Activated CD4-positive, alpha-beta T cell treated with anti-CD3 and anti-CD28 coated beads, Interleukin-2, amount 10 ng/mL, durations not matched to agents 7 days and 5 days (primary cell): ENCODE results near the gene BRSK2. TPM values are rescaled to one million over a fixed set of nuclear protein-coding genes. Genes with fewer than 3 reads are reported as not detected.

Source experiments
- CTCF ChIA-PET: fragments of 350-600 bp; sonication (Branson Sonifier 250); formaldehyde crosslinking; loops from one replicate; lab custom pipeline; 2021; ENCODE audit warnings: antibody characterized with exemption; lab: Charles Lee
- POLR2A ChIA-PET: fragments of 350-600 bp; sonication (Branson Sonifier 250); formaldehyde crosslinking; loops from one replicate; lab custom pipeline; 2021; ENCODE audit warnings: antibody characterized with exemption; lab: Charles Lee
- DNase-seq: peaks from one replicate; pipeline ENCODE4 v3.0.0-alpha.2; 2020
- H3K27ac Mint-ChIP-seq: one replicate; pipeline ENCODE4 v1.8.0; 2021; ENCODE audit warnings: mild to moderate bottlenecking, moderate library complexity, mixed read lengths
- H3K27me3 Mint-ChIP-seq: one replicate; pipeline ENCODE4 v1.8.0; 2021; ENCODE audit warnings: mixed read lengths
- H3K36me3 Mint-ChIP-seq: one replicate; pipeline ENCODE4 v1.8.0; 2021; ENCODE audit warnings: low read depth, mixed read lengths
- H3K4me1 Mint-ChIP-seq: one replicate; pipeline ENCODE4 v1.8.0; 2021; ENCODE audit warnings: mixed read lengths
- H3K4me3 Mint-ChIP-seq: one replicate; pipeline ENCODE4 v1.8.0; 2021; ENCODE audit warnings: mild to moderate bottlenecking, moderate library complexity, mixed read lengths
- H3K9me3 Mint-ChIP-seq: one replicate; pipeline ENCODE4 v1.8.0; 2021; ENCODE audit warnings: mixed read lengths
- total RNA-seq, 2 experiments: library from RNA; stranded (reverse); gene quantifications; one replicate each; pipeline ENCODE4 v1.2.3, GENCODE V29; 2021

Gene BRSK2
- total RNA-seq, 2 experiments from 2014 or later = not detected

- CTCF ChIA-PET = no interaction called here
- POLR2A ChIA-PET = no interaction called here
- no peak for DNase-seq
- Mint-ChIP-seq H3K27ac (no peak overlapping the region), H3K4me1 (no peaks in the 10 kb centered on the region), H3K36me3 (no peaks in the 10 kb centered on the region), H3K4me3 (no peak overlapping the region), H3K9me3 (no peaks in the 10 kb centered on the region), H3K27me3 (peaks cover 2% of the 10 kb centered on the region)
Observed at GRCh38 chr11:1373536-1374214, 16.1 kb upstream of the BRSK2 start.

- DNase-seq = no peak
- Mint-ChIP-seq H3K9me3 (no peaks in the 10 kb centered on the region), H3K4me1 (no peaks in the 10 kb centered on the region), H3K36me3 (no peaks in the 10 kb centered on the region), H3K4me3 (no peak overlapping the region), H3K27ac (no peak overlapping the region), H3K27me3 (peaks cover 2% of the 10 kb centered on the region)
- ChIA-PET POLR2A (no interaction called here), CTCF (no interaction called here)
Observed at GRCh38 chr11:1375161-1375954, 14.4 kb upstream of the BRSK2 start.

- no peak for DNase-seq
- Mint-ChIP-seq H3K36me3 (no peaks in the 10 kb centered on the region), H3K9me3 (no peaks in the 10 kb centered on the region), H3K27ac (no peak overlapping the region), H3K4me3 (no peak overlapping the region), H3K4me1 (no peaks in the 10 kb centered on the region), H3K27me3 (peaks cover 2% of the 10 kb centered on the region)
- ChIA-PET CTCF (no interaction called here), POLR2A (no interaction called here)
Observed at GRCh38 chr11:1375955-1376258, 13.8 kb upstream of the BRSK2 start.

- Mint-ChIP-seq H3K4me1 (peaks cover under 1% of the 10 kb centered on the region), H3K9me3 (no peaks in the 10 kb centered on the region), H3K27ac (no peak overlapping the region), H3K36me3 (no peaks in the 10 kb centered on the region), H3K27me3 (peaks cover 5% of the 10 kb centered on the region), H3K4me3 (no peak overlapping the region)
- ChIA-PET POLR2A (no interaction called here), CTCF (no interaction called here)
- DNase-seq = no peak
Observed at GRCh38 chr11:1377231-1377780, 12.4 kb upstream of the BRSK2 start.

- Mint-ChIP-seq H3K27me3 (peaks cover 14% of the 10 kb centered on the region), H3K36me3 (no peaks in the 10 kb centered on the region), H3K4me1 (peaks cover 13% of the 10 kb centered on the region), H3K4me3 (peak overlapping the region; percentile 64), H3K9me3 (no peaks in the 10 kb centered on the region), H3K27ac (no peak overlapping the region)
- ChIA-PET POLR2A (no interaction called here), CTCF (no interaction called here)
- DNase-seq = no peak
Observed at GRCh38 chr11:1381793-1382425, 7.8 kb upstream of the BRSK2 start.

- peak overlapping the region; percentile 64 for H3K4me3 Mint-ChIP-seq
- H3K9me3 Mint-ChIP-seq = no peaks in the 10 kb centered on the region
- POLR2A ChIA-PET = no interaction called here
- peaks cover 13% of the 10 kb centered on the region for H3K4me1 Mint-ChIP-seq
- CTCF ChIA-PET = no interaction called here
- no peaks in the 10 kb centered on the region for H3K36me3 Mint-ChIP-seq
- H3K27me3 Mint-ChIP-seq = peaks cover 18% of the 10 kb centered on the region
- no peak for DNase-seq
- H3K27ac Mint-ChIP-seq = no peak overlapping the region
Observed at GRCh38 chr11:1382429-1382828, 7.3 kb upstream of the BRSK2 start.

- ChIA-PET CTCF (interaction anchor here (0.7 to 1.0 kb wide), 2 partner anchors 10 to 299 kb away, joined by 3 read pairs; no protein-coding TSS in a partner anchor), POLR2A (interaction anchor here (0.6 kb wide), 1 partner anchor 247 kb away, joined by 3 read pairs; no protein-coding TSS in a partner anchor)
- DNase-seq = peak; percentile 66
- Mint-ChIP-seq H3K4me3 (peak overlapping the region; percentile 67), H3K4me1 (peaks cover 13% of the 10 kb centered on the region), H3K27me3 (peaks cover 24% of the 10 kb centered on the region), H3K27ac (peak overlapping the region; percentile 25), H3K36me3 (no peaks in the 10 kb centered on the region), H3K9me3 (no peaks in the 10 kb centered on the region)
Observed at GRCh38 chr11:1382831-1383607, 6.7 kb upstream of the BRSK2 start.

GRCh38 chr11:1384199-1384970 lies 5.3 kb upstream of the BRSK2 start:
- ChIA-PET CTCF (interaction anchor here (0.6 kb wide), 1 partner anchor 160 kb away, joined by 3 read pairs; no protein-coding TSS in a partner anchor), POLR2A (no interaction called here)
- H3K9me3 Mint-ChIP-seq = no peaks in the 10 kb centered on the region
- H3K27ac Mint-ChIP-seq = no peak overlapping the region
- DNase-seq = no peak
- peaks cover 28% of the 10 kb centered on the region for H3K27me3 Mint-ChIP-seq
- H3K4me3 Mint-ChIP-seq = no peak overlapping the region
- peaks cover 13% of the 10 kb centered on the region for H3K4me1 Mint-ChIP-seq
- H3K36me3 Mint-ChIP-seq = no peaks in the 10 kb centered on the region

GRCh38 chr11:1387521-1387920 lies 2.2 kb upstream of the BRSK2 start:
- CTCF ChIA-PET = no interaction called here
- Mint-ChIP-seq H3K27ac (no peak overlapping the region), H3K4me1 (peaks cover 11% of the 10 kb centered on the region), H3K4me3 (peak overlapping the region; percentile 22), H3K36me3 (no peaks in the 10 kb centered on the region), H3K27me3 (peaks cover 39% of the 10 kb centered on the region), H3K9me3 (no peaks in the 10 kb centered on the region)
- POLR2A ChIA-PET = no interaction called here
- no peak for DNase-seq

GRCh38 chr11:1387961-1388762 lies 1.6 kb upstream of the BRSK2 start:
- ChIA-PET CTCF (no interaction called here), POLR2A (no interaction called here)
- Mint-ChIP-seq H3K4me1 (peaks cover 9% of the 10 kb centered on the region), H3K36me3 (no peaks in the 10 kb centered on the region), H3K9me3 (no peaks in the 10 kb centered on the region), H3K27me3 (peaks cover 39% of the 10 kb centered on the region), H3K4me3 (peak overlapping the region; percentile 22), H3K27ac (no peak overlapping the region)
- no peak for DNase-seq

- Mint-ChIP-seq H3K36me3 (no peaks in the 10 kb centered on the region), H3K27me3 (peaks cover 42% of the 10 kb centered on the region), H3K9me3 (no peaks in the 10 kb centered on the region), H3K27ac (no peak overlapping the region), H3K4me1 (peaks cover 6% of the 10 kb centered on the region), H3K4me3 (peak overlapping the region; percentile 44)
- DNase-seq = no peak
- ChIA-PET POLR2A (no interaction called here), CTCF (no interaction called here)
Observed at GRCh38 chr11:1388763-1389102, 1.0 kb upstream of the BRSK2 start.
